GM06990 (cell line): Measurements from ENCODE around the gene RCL1.
"Not testable (repeated sequence)": the region's sequence is repeated elsewhere in the genome, so short reads cannot be mapped to it uniquely, and the experiment has no call there.

Experiments
- DNase-seq: peaks from one replicate; pipeline ENCODE4 v3.0.0-alpha.2; 2011; ENCODE audit not compliant: insufficient read length; ENCODE audit errors: extremely low read depth
- H3K27me3 ChIP-seq: replicated peaks from 2 replicates; pipeline ENCODE4 v1.6.0; 2011; ENCODE audit warnings: low read length; ENCODE audit not compliant: control insufficient read depth, insufficient read depth
- H3K36me3 ChIP-seq: 2 replicates; pipeline ENCODE4 v1.5.1; 2011; ENCODE audit warnings: low read length; ENCODE audit not compliant: control insufficient read depth, insufficient read depth
- H3K4me3 ChIP-seq: replicated peaks from 2 replicates; pipeline ENCODE4 v1.5.1; 2011; ENCODE audit warnings: low read depth, mild to moderate bottlenecking, control low read depth, low read length
- CTCF ChIP-seq: IDR thresholded peaks from 2 replicates; pipeline ENCODE4 v1.5.1; 2011; ENCODE audit warnings: low read length, control low read depth, mild to moderate bottlenecking, inconsistent platforms; ENCODE audit not compliant: insufficient read depth, poor library complexity, severe bottlenecking

RCL1 gene

GRCh38 chr9:4764033-4764432, 28.7 kb upstream of the RCL1 start:
- Histone ChIP-seq H3K27me3 (no peaks in the 10 kb centered on the region), H3K4me3 (no peak overlapping the region), H3K36me3 (no peaks in the 10 kb centered on the region)
- no peak for TF ChIP-seq CTCF
- DNase-seq = no peak

- Histone ChIP-seq H3K27me3 (no peaks in the 10 kb centered on the region), H3K4me3 (no peak overlapping the region), H3K36me3 (no peaks in the 10 kb centered on the region)
- TF ChIP-seq CTCF = no peak
- no peak for DNase-seq
Observed at GRCh38 chr9:4768681-4769080, 24.1 kb upstream of the RCL1 start.

- H3K4me3 ChIP-seq = no peak overlapping the region
- H3K27me3 ChIP-seq = no peaks in the 10 kb centered on the region
- no peaks in the 10 kb centered on the region for H3K36me3 ChIP-seq
- no peak for DNase-seq
- no peak for TF ChIP-seq CTCF
Observed at GRCh38 chr9:4769321-4770080, 23.2 kb upstream of the RCL1 start.

- H3K36me3 ChIP-seq = no peaks in the 10 kb centered on the region
- no peak for DNase-seq
- H3K4me3 ChIP-seq = no peak overlapping the region
- H3K27me3 ChIP-seq = no peaks in the 10 kb centered on the region
- TF ChIP-seq CTCF = no peak
Observed at GRCh38 chr9:4771788-4772187, 21.0 kb upstream of the RCL1 start.

- no peaks in the 10 kb centered on the region for H3K27me3 ChIP-seq
- TF ChIP-seq CTCF = no peak
- DNase-seq = no peak
- no peaks in the 10 kb centered on the region for H3K36me3 ChIP-seq
- no peak overlapping the region for H3K4me3 ChIP-seq
Observed at GRCh38 chr9:4774209-4774608, 18.5 kb upstream of the RCL1 start.

- not testable (repeated sequence) for H3K27me3 ChIP-seq, H3K4me3 ChIP-seq, H3K36me3 ChIP-seq, DNase-seq
Observed at GRCh38 chr9:4774958-4775357, 17.8 kb upstream of the RCL1 start.
